ENCODE data around the gene SMG9.

Gene SMG9

GRCh38 chr19:43754253-43754502 lies 584 bp downstream of the SMG9 start:
- H3K27ac Mint-ChIP-seq: peak overlapping the region; percentile 100
- peak overlapping the region; percentile 99 for H3K4me3 Mint-ChIP-seq
- no peaks in the 10 kb centered on the region for H3K9me3 Mint-ChIP-seq
- DNase-seq: no peak
- H3K36me3 Mint-ChIP-seq (ENCODE audit: low read depth): peaks cover 48% of the 10 kb centered on the region
- peaks cover 9% of the 10 kb centered on the region for H3K27me3 Mint-ChIP-seq
- ATAC-seq: no peak
- H3K4me1 Mint-ChIP-seq: peaks cover 75% of the 10 kb centered on the region

- DNase-seq: no peak
- Mint-ChIP-seq H3K27me3 (peaks cover 9% of the 10 kb centered on the region), H3K27ac (peak overlapping the region; percentile 100), H3K36me3 (ENCODE audit: low read depth) (peaks cover 54% of the 10 kb centered on the region), H3K4me3 (peak overlapping the region; percentile 99), H3K4me1 (peaks cover 70% of the 10 kb centered on the region), H3K9me3 (no peaks in the 10 kb centered on the region)
- no peak for ATAC-seq
Measured at GRCh38 chr19:43752287-43752875, 2.4 kb downstream of the SMG9 start.

DNA sequence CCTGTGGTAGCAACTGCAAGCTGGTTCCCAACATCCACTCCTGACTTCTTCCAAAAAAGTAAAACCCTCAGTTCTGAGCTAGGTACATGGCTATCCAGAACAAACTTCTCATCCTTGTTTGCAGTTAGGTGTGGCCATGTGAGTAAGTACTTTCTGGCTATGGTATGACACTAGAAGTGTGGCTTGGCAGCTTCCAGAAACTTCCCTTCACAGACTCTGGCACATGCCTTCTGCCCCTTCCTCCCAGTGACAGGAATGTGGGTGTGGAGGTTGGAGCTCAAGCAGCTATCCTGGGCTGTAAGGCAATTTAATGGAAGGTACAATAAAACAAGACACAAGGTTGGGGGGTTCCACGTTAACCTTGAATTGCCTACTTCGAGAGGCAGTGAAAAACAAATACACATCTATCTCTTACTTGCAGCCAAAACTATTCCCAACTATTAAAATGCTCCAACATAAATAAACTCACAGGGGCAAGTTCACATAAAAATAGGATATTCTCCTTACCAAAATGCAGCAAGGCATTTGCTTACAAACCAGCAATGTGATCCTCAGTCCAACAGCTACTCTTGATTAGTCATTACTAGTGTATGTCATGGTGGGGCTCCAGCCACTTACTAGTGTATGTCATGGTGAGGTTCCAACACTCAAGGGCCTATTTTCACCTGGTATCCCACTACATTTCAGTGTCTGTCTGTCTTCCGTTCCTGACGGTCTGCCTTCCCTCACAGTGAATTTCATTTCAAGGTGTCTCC lies 3.1 kb downstream of the SMG9 start:
- no peak overlapping the region for H3K4me3 Mint-ChIP-seq
- ATAC-seq: no peak
- peaks cover 64% of the 10 kb centered on the region for H3K4me1 Mint-ChIP-seq
- DNase-seq: no peak
- H3K27ac Mint-ChIP-seq: peak overlapping the region; percentile 53
- peaks cover 56% of the 10 kb centered on the region for H3K36me3 Mint-ChIP-seq (ENCODE audit: low read depth)
- no peaks in the 10 kb centered on the region for H3K9me3 Mint-ChIP-seq
- peaks cover 9% of the 10 kb centered on the region for H3K27me3 Mint-ChIP-seq

DNA sequence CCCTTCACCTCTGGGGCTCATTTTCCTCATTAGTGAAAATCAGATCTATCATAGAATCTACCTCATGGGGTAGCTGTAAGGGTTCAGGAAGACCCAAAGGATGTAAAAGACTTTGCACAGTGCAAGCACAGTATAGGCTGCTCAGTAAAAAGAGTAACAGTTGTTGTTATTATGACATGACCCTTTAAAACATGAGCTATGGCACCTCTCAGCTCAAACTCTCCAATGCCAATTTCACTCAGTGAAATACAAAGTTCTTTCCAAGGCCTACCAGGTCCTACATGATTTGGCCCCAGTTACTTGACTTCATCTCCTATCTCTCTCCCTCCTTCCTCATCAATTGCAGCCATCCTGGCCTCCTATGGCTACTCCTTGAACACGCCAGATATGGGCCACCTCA lies 4.9 kb downstream of the SMG9 start:
- ATAC-seq (no peak), DNase-seq (no peak)
- Mint-ChIP-seq H3K27me3 (peaks cover 4% of the 10 kb centered on the region), H3K9me3 (no peaks in the 10 kb centered on the region), H3K4me1 (peaks cover 55% of the 10 kb centered on the region), H3K36me3 (ENCODE audit: low read depth) (peaks cover 55% of the 10 kb centered on the region), H3K27ac (peak overlapping the region; percentile 55), H3K4me3 (no peak overlapping the region)

- no peak for ATAC-seq
- Mint-ChIP-seq H3K36me3 (ENCODE audit: low read depth) (peaks cover 53% of the 10 kb centered on the region), H3K27me3 (no peaks in the 10 kb centered on the region), H3K4me1 (peaks cover 49% of the 10 kb centered on the region), H3K4me3 (no peak overlapping the region), H3K27ac (peak overlapping the region; percentile 14), H3K9me3 (no peaks in the 10 kb centered on the region)
- DNase-seq: no peak
Measured at GRCh38 chr19:43749152-43749551, 5.6 kb downstream of the SMG9 start.

GRCh38 chr19:43748685-43749084 lies 6.1 kb downstream of the SMG9 start:
- Mint-ChIP-seq H3K36me3 (ENCODE audit: low read depth) (peaks cover 55% of the 10 kb centered on the region), H3K9me3 (no peaks in the 10 kb centered on the region), H3K4me3 (no peak overlapping the region), H3K4me1 (peaks cover 45% of the 10 kb centered on the region), H3K27ac (peak overlapping the region; percentile 66), H3K27me3 (no peaks in the 10 kb centered on the region)
- DNase-seq: no peak
- no peak for ATAC-seq

GRCh38 chr19:43748205-43748594 lies 6.6 kb downstream of the SMG9 start:
- no peak for ATAC-seq
- Mint-ChIP-seq H3K9me3 (no peaks in the 10 kb centered on the region), H3K36me3 (ENCODE audit: low read depth) (peaks cover 55% of the 10 kb centered on the region), H3K4me3 (no peak overlapping the region), H3K27me3 (no peaks in the 10 kb centered on the region), H3K27ac (peak overlapping the region; percentile 66), H3K4me1 (peaks cover 40% of the 10 kb centered on the region)
- no peak for DNase-seq

GRCh38 chr19:43747557-43748204 lies 7.1 kb downstream of the SMG9 start:
- no peaks in the 10 kb centered on the region for H3K9me3 Mint-ChIP-seq
- no peaks in the 10 kb centered on the region for H3K27me3 Mint-ChIP-seq
- peaks cover 55% of the 10 kb centered on the region for H3K36me3 Mint-ChIP-seq (ENCODE audit: low read depth)
- H3K4me3 Mint-ChIP-seq: peak overlapping the region; percentile 19
- DNase-seq: no peak
- peak overlapping the region; percentile 66 for H3K27ac Mint-ChIP-seq
- ATAC-seq: no peak
- H3K4me1 Mint-ChIP-seq: peaks cover 34% of the 10 kb centered on the region

DNA sequence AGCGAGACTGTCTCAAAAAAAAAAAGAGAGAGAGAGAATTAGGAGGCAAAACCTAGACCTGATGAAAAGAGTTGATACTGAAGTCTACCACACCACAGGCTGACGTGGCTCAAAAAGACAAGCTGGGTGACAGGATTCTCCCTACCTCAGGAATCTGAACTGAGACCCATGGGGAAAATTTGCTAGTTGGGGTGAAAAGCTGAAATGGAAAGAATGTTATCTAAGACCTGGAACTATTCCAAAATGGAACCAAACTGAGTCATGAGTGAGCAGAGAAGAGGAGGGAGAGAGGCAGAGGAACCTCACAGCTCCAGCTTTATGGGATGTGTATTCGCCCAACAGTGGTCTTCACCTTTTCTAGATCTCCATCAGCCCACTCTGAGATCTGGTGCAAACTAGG lies 11.7 kb downstream of the SMG9 start:
- H3K27ac Mint-ChIP-seq: no peak overlapping the region
- ATAC-seq (no peak), DNase-seq (no peak)
- peaks cover 10% of the 10 kb centered on the region for H3K4me1 Mint-ChIP-seq
- no peak overlapping the region for H3K4me3 Mint-ChIP-seq
- H3K9me3 Mint-ChIP-seq: no peaks in the 10 kb centered on the region
- no peaks in the 10 kb centered on the region for H3K27me3 Mint-ChIP-seq
- peaks cover 56% of the 10 kb centered on the region for H3K36me3 Mint-ChIP-seq (ENCODE audit: low read depth)

GRCh38 chr19:43741075-43741825 lies 13.5 kb downstream of the SMG9 start:
- Mint-ChIP-seq H3K4me1 (peaks cover 7% of the 10 kb centered on the region), H3K27ac (no peak overlapping the region), H3K36me3 (ENCODE audit: low read depth) (peaks cover 57% of the 10 kb centered on the region), H3K9me3 (no peaks in the 10 kb centered on the region), H3K27me3 (no peaks in the 10 kb centered on the region), H3K4me3 (no peak overlapping the region)
- DNase-seq (no peak), ATAC-seq (no peak)

GRCh38 chr19:43739439-43740235 lies 15.1 kb downstream of the SMG9 start:
- DNase-seq (no peak), ATAC-seq (no peak)
- Mint-ChIP-seq H3K27me3 (no peaks in the 10 kb centered on the region), H3K4me3 (no peak overlapping the region), H3K27ac (no peak overlapping the region), H3K9me3 (no peaks in the 10 kb centered on the region), H3K4me1 (no peaks in the 10 kb centered on the region), H3K36me3 (ENCODE audit: low read depth) (peaks cover 55% of the 10 kb centered on the region)

DNA sequence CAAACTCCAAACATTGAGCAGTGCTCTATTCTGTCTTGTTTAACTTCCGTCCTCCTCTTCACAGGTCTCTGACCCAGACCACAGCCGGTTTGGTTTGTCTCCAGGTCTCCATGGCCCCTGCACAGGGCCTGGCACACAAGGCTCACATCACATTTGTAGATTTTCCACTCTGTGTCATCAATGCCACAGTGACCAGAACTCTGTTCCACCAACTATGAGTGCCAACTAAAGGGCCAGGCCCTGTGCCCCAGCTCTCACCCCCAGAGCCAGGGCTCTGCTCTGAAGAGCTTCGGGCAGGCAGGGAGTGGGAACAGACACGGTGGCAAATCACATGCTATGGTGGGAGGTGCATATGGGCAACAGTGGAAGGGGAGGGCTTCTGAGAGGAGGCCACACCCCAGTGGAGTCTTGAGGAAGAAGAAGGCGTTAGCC lies 16.0 kb downstream of the SMG9 start:
- peak overlapping the region; percentile 32 for H3K27ac Mint-ChIP-seq
- peaks cover 50% of the 10 kb centered on the region for H3K36me3 Mint-ChIP-seq (ENCODE audit: low read depth)
- peak; percentile 28 for ATAC-seq
- H3K4me3 Mint-ChIP-seq: no peak overlapping the region
- H3K4me1 Mint-ChIP-seq: no peaks in the 10 kb centered on the region
- no peak for DNase-seq
- no peaks in the 10 kb centered on the region for H3K27me3 Mint-ChIP-seq
- H3K9me3 Mint-ChIP-seq: no peaks in the 10 kb centered on the region

DNA sequence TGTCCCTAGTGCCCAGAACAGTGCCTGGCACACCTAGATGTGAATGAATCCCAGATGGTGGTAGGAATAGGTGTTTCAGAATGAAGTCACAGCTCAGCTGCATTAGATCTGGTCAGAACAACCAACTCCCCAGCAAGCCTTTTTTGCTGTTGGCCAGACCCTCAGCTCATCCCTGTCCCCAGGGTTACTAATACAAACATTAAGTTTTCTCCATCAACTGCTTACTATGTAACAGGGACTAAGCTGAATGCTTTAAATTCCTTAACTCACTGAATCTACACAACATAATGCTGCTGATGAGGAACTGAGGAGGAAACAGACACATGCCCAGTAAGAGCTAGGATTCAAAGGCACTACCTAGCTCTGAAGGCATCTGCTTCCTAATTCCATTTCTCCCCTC lies 18.8 kb downstream of the SMG9 start:
- H3K4me1 Mint-ChIP-seq: no peaks in the 10 kb centered on the region
- ATAC-seq (no peak), DNase-seq (no peak)
- H3K27me3 Mint-ChIP-seq: no peaks in the 10 kb centered on the region
- H3K27ac Mint-ChIP-seq: no peak overlapping the region
- peaks cover 49% of the 10 kb centered on the region for H3K36me3 Mint-ChIP-seq (ENCODE audit: low read depth)
- no peak overlapping the region for H3K4me3 Mint-ChIP-seq
- H3K9me3 Mint-ChIP-seq: no peaks in the 10 kb centered on the region

DNA sequence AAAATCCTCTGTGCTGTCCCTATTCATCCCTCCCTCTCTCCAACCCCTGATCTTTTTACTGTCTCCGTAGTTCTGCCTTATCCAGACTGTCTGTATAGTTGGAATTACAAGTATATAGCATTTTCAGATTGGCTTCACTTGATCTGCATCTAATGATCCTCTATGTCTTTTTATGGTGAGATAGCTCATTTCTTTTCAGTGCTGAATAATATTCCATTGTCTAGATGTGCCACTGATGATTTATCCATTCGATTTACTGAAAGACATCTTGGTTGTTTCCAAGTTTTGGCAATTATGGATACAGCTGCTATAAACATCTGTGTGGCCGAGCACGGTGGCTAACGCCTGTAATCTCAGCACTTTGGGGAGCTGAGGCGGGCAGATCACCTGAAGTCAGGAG lies 19.7 kb downstream of the SMG9 start:
- DNase-seq: no peak
- ATAC-seq: no peak
- Mint-ChIP-seq H3K27ac (no peak overlapping the region), H3K27me3 (no peaks in the 10 kb centered on the region), H3K4me1 (no peaks in the 10 kb centered on the region), H3K9me3 (no peaks in the 10 kb centered on the region), H3K4me3 (no peak overlapping the region), H3K36me3 (ENCODE audit: low read depth) (peaks cover 51% of the 10 kb centered on the region)

Measured in activated naive CD8-positive, alpha-beta T cell treated with anti-CD3 and anti-CD28 coated beads, Interleukin-2, amount 50 U/mL, for 24 hours (primary cell).